ENCODE data around the gene PNISR.
A peak's percentile ranks its signal among the peaks of the same experiment; 100 is the strongest.

PNISR gene

DNA sequence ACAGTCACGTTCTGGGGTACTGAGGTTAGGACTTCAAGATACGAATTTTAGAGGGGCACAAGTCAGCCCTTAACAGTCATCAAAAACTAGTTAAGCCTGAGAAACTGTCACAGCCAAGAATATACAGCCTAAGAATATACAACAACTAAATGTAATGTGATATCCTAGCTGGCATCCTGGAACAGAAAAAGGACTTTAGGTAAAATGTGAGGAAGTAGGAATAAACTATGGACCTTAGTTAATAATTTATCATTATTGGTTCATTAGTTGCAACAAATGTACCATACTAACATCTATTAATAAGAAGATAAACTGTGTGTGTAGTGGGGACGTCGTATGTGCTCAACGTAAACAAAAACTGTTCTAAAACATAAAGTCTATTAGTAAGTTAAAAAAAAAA is 1.1 kb downstream of the PNISR start:
- H3K79me2 ChIP-seq (ENCODE audit: low read length): peaks cover 65% of the 10 kb centered on the region
- no peak for DNase-seq
- H4K20me1 ChIP-seq (ENCODE audit: insufficient read depth, low read length): peaks cover 42% of the 10 kb centered on the region
- H3K9me3 ChIP-seq (replicated peaks; ENCODE audit: insufficient read depth, low read length): no peaks in the 10 kb centered on the region
- H3K27me3 ChIP-seq (replicated peaks; ENCODE audit: insufficient read depth, low read length): no peaks in the 10 kb centered on the region
- peak overlapping the region; percentile 91; the same call in 1 of the 2 replicates for H3K9ac ChIP-seq (ENCODE audit: low read length)
- peaks cover 9% of the 10 kb centered on the region for H3F3A ChIP-seq (ENCODE audit: insufficient read depth, low read length)
- no peak overlapping the region for H3K27ac ChIP-seq (ENCODE audit: low read length)
- peak overlapping the region; percentile 61 for H3K4me2 ChIP-seq (ENCODE audit: low read depth, low read length)
- no peak overlapping the region for H2AFZ ChIP-seq (ENCODE audit: low read length)
- H3K4me3 ChIP-seq (ENCODE audit: low read length): peak overlapping the region; percentile 94
- peaks cover 15% of the 10 kb centered on the region for H3K4me1 ChIP-seq (ENCODE audit: low read length)
- H3K36me3 ChIP-seq (replicated peaks; ENCODE audit: insufficient read depth, low read length): no peaks in the 10 kb centered on the region
- H3K9me2 ChIP-seq (replicated peaks; ENCODE audit: insufficient read depth, low read length): no peaks in the 10 kb centered on the region
- TF ChIP-seq EZH2 (optimal IDR thresholded peaks at IDR 0.05; ENCODE audit: low read depth, low read length) (no peak), EZH2phosphoT487 (IDR thresholded peaks at IDR 0.05; ENCODE audit: low read length) (no peak)
- TF ChIP-seq, protein P1, sequence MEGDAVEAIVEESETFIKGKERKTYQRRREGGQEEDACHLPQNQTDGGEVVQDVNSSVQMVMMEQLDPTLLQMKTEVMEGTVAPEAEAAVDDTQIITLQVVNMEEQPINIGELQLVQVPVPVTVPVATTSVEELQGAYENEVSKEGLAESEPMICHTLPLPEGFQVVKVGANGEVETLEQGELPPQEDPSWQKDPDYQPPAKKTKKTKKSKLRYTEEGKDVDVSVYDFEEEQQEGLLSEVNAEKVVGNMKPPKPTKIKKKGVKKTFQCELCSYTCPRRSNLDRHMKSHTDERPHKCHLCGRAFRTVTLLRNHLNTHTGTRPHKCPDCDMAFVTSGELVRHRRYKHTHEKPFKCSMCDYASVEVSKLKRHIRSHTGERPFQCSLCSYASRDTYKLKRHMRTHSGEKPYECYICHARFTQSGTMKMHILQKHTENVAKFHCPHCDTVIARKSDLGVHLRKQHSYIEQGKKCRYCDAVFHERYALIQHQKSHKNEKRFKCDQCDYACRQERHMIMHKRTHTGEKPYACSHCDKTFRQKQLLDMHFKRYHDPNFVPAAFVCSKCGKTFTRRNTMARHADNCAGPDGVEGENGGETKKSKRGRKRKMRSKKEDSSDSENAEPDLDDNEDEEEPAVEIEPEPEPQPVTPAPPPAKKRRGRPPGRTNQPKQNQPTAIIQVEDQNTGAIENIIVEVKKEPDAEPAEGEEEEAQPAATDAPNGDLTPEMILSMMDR (IDR thresholded peaks at IDR 0.05; ENCODE audit: low read length): no peak

DNA sequence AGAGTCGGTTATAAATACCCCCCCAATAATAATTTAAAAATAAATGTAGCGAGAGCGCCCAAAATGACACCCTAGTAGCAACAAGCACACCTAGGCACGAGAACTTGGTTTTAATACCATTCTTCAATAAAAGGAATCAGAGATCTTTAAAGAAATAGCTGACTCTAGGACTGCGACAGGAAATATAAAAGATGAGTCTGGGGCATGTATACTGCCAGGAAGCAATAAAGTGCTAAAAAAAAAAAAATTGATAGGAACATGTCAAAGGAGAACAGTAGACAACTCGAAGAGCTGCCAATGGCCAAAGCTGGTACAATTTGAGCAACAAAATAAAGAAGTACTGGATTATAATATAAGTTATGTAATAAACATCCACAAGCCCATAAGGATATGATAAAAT is 2.2 kb downstream of the PNISR start:
- H3K9me2 ChIP-seq (replicated peaks; ENCODE audit: insufficient read depth, low read length): no peaks in the 10 kb centered on the region
- peaks cover 45% of the 10 kb centered on the region for H4K20me1 ChIP-seq (ENCODE audit: insufficient read depth, low read length)
- H2AFZ ChIP-seq (ENCODE audit: low read length): no peak overlapping the region
- H3K9me3 ChIP-seq (replicated peaks; ENCODE audit: insufficient read depth, low read length): no peaks in the 10 kb centered on the region
- no peak overlapping the region for H3K4me3 ChIP-seq (ENCODE audit: low read length)
- no peak for DNase-seq
- H3F3A ChIP-seq (ENCODE audit: insufficient read depth, low read length): peaks cover 9% of the 10 kb centered on the region
- H3K4me1 ChIP-seq (ENCODE audit: low read length): peaks cover 15% of the 10 kb centered on the region
- no peak overlapping the region for H3K4me2 ChIP-seq (ENCODE audit: low read depth, low read length)
- no peak overlapping the region for H3K27ac ChIP-seq (ENCODE audit: low read length)
- H3K79me2 ChIP-seq (ENCODE audit: low read length): peaks cover 76% of the 10 kb centered on the region
- H3K27me3 ChIP-seq (replicated peaks; ENCODE audit: insufficient read depth, low read length): no peaks in the 10 kb centered on the region
- H3K9ac ChIP-seq (ENCODE audit: low read length): no peak overlapping the region
- TF ChIP-seq EZH2 (optimal IDR thresholded peaks at IDR 0.05; ENCODE audit: low read depth, low read length): no peak
- TF ChIP-seq, protein P1 (IDR thresholded peaks at IDR 0.05; ENCODE audit: low read length): no peak
- TF ChIP-seq EZH2phosphoT487 (IDR thresholded peaks at IDR 0.05; ENCODE audit: low read length): no peak
- no peaks in the 10 kb centered on the region for H3K36me3 ChIP-seq (replicated peaks; ENCODE audit: insufficient read depth, low read length)

DNA sequence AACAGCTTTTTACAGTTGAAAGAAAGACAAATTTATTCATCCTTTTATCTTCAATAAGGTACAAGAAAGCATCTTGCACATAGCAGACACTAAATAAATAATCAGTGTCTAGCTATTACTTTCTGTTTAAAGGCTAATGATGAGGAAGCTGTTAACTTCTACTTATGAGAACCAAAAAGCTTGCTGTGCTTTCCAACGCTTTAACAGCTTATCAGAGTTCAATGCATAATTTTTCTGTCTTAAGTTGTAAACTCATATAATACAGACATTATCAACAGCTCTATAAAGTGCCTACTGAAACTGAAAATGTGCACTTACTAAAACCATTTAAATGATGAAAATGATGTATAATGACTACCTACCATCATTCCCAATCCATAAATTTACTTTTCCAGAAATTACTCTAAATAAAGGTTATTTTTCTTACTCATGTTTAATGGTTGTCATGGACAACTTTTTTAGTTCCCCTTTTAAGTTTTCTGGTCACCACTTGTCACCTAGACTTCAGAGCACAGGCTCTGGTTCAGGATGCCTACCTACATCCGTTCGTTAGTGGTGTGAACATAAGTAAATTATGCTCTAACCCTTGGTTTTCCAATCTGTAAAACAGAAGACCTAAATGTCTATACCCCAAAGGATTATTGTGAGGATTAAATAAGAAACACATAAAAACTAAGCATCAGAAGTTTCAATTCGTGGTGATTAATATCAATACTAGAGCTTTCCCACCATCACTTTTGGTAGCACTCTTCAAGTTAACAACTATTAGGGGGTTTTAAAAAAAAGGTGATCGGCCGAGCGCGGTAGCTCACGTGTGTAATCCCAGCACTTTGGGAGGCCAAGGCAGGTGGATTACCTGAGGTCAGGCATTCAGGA is 8.0 kb downstream of the PNISR start:
- Histone ChIP-seq H3K4me3 (ENCODE audit: low read length) (no peak overlapping the region), H3K79me2 (ENCODE audit: low read length) (peaks cover 99% of the 10 kb centered on the region), H3K9ac (ENCODE audit: low read length) (no peak overlapping the region), H3F3A (ENCODE audit: insufficient read depth, low read length) (no peaks in the 10 kb centered on the region), H3K9me3 (replicated peaks; ENCODE audit: insufficient read depth, low read length) (no peaks in the 10 kb centered on the region), H3K27me3 (replicated peaks; ENCODE audit: insufficient read depth, low read length) (no peaks in the 10 kb centered on the region), H3K4me1 (ENCODE audit: low read length) (no peaks in the 10 kb centered on the region), H3K36me3 (replicated peaks; ENCODE audit: insufficient read depth, low read length) (no peaks in the 10 kb centered on the region), H4K20me1 (ENCODE audit: insufficient read depth, low read length) (peaks cover 41% of the 10 kb centered on the region), H3K4me2 (ENCODE audit: low read depth, low read length) (no peak overlapping the region), H3K9me2 (replicated peaks; ENCODE audit: insufficient read depth, low read length) (no peaks in the 10 kb centered on the region), H2AFZ (ENCODE audit: low read length) (no peak overlapping the region), H3K27ac (ENCODE audit: low read length) (no peak overlapping the region)
- DNase-seq: no peak
- no peak for TF ChIP-seq EZH2phosphoT487 (IDR thresholded peaks at IDR 0.05; ENCODE audit: low read length)
- TF ChIP-seq EZH2 (optimal IDR thresholded peaks at IDR 0.05; ENCODE audit: low read depth, low read length): no peak
- TF ChIP-seq, protein P1 (IDR thresholded peaks at IDR 0.05; ENCODE audit: low read length): no peak
